OCI-LY7 (cell line): ENCODE measurements around the gene UBC.

Experiments
- CTCF ChIP-seq: fragments of 200-600 bp; sonication (generic); conservative IDR thresholded peaks from 2 replicates; pipeline ENCODE4 v1.5.1; 2014; ENCODE audit warnings: mild to moderate bottlenecking, antibody characterized with exemption, low read length, moderate library complexity, mixed read lengths
- EZH2phosphoT487 ChIP-seq: fragments of 200-600 bp; sonication (generic); IDR thresholded peaks from 2 replicates; pipeline ENCODE4 v1.6.1; 2018; ENCODE audit warnings: low read depth, borderline replicate concordance, mild to moderate bottlenecking, mixed run types, antibody characterized with exemption, low read length, moderate library complexity, mixed read lengths

- TF ChIP-seq CTCF (no peak), EZH2phosphoT487 (no peak)
Measured at GRCh38 chr12:124920353-124920935, 6.0 kb upstream of the UBC start.
